Measurements from ENCODE around the gene SLC66A2.

SLC66A2 gene

DNA sequence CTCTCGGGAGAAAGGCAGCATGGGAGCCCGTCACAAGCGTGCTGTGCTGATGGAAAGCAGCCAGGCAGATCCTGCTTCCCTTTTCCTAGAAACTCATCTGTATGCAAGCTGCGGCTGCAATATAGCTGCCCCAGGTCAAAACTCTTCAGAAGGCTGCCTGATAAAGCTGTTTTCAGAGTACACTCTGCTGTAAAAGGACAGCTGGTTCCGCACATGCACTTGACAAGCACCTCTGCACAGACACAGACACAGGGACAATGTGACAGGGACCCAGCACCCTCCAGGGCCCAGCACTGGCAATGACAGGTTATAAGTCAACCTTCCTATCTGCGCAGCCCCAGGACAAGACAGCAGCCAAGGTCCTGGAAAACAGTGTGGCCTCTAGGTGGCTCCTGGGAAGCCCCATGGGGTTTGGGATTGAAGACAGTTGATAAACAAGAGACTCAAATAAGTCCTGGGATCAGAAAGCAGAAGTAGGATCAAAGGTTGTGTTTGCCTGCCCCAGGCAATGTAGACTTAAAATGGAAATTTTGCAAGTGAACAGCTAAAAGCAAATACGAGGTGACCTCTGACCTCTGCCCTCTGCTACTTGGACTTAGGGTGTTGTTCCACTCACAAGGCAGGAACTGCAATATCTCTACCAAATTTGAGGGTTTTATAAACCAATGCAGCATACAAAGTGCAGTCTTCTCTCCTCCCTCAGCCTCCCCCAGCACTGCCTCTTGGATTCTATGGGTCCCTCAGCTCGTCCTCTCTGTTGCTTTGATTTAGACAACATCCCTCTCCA, 16.9 kb downstream of the SLC66A2 start:
- Histone ChIP-seq H3K36me3 (ENCODE audit: control insufficient read depth, insufficient read depth, low read length) (no peaks in the 10 kb centered on the region), H3K9ac (ENCODE audit: low read depth, low read length) (no peak overlapping the region), H3K9me3 (ENCODE audit: control insufficient read depth, insufficient read depth, low read length) (peaks cover 18% of the 10 kb centered on the region), H3K27me3 (ENCODE audit: control insufficient read depth, insufficient read depth, low read length) (no peaks in the 10 kb centered on the region), H3K4me3 (ENCODE audit: low read depth, low read length) (no peak overlapping the region), H3K27ac (ENCODE audit: low read depth, low read length) (no peak overlapping the region), H3K4me1 (ENCODE audit: control insufficient read depth, insufficient read depth, low read length) (no peaks in the 10 kb centered on the region)

DNA sequence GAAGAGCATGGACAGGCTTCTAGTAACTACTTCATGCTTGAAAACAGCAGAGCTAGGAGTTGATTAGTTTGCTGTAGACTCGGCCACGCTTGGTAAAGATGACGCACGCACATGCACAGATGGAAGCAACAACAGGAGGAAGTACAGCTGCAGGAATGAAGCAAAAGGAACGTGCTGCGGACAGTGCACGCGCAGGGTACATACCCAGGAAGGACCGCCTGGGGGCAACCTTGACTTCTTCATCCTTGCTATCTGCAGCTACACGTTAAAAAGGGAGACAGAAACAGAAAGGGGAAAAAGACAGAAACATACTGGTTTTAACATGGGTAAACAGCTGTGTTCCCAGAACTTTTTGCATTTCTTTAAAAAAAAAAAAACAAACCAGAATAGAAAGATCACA, 17.7 kb downstream of the SLC66A2 start:
- H3K9ac ChIP-seq (ENCODE audit: low read depth, low read length) = no peak overlapping the region
- H3K27me3 ChIP-seq (ENCODE audit: control insufficient read depth, insufficient read depth, low read length) = no peaks in the 10 kb centered on the region
- H3K4me3 ChIP-seq (ENCODE audit: low read depth, low read length) = no peak overlapping the region
- H3K4me1 ChIP-seq (ENCODE audit: control insufficient read depth, insufficient read depth, low read length) = no peaks in the 10 kb centered on the region
- peaks cover 23% of the 10 kb centered on the region for H3K9me3 ChIP-seq (ENCODE audit: control insufficient read depth, insufficient read depth, low read length)
- no peaks in the 10 kb centered on the region for H3K36me3 ChIP-seq (ENCODE audit: control insufficient read depth, insufficient read depth, low read length)
- no peak overlapping the region for H3K27ac ChIP-seq (ENCODE audit: low read depth, low read length)

DNA sequence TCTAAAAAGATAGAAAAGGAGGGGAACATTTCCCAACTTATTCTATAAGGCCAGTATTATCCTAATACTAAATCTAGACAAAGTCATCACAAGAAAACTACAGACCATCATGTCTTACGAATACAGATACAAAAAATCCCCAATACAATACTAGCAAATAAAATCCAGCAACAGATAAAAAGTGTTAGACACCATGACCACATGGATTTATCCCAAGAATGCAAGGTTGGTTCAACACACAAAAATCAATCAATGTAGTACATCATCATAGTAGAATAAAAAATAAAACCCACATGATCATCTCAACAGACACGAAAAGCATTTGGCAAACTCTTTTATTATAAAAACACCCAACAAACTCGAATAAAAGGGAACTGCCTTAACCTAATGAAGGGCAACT, 18.5 kb downstream of the SLC66A2 start:
- no peaks in the 10 kb centered on the region for H3K36me3 ChIP-seq (ENCODE audit: control insufficient read depth, insufficient read depth, low read length)
- H3K27ac ChIP-seq (ENCODE audit: low read depth, low read length) = no peak overlapping the region
- no peak overlapping the region for H3K9ac ChIP-seq (ENCODE audit: low read depth, low read length)
- H3K4me3 ChIP-seq (ENCODE audit: low read depth, low read length) = no peak overlapping the region
- H3K4me1 ChIP-seq (ENCODE audit: control insufficient read depth, insufficient read depth, low read length) = no peaks in the 10 kb centered on the region
- peaks cover 23% of the 10 kb centered on the region for H3K9me3 ChIP-seq (ENCODE audit: control insufficient read depth, insufficient read depth, low read length)
- no peaks in the 10 kb centered on the region for H3K27me3 ChIP-seq (ENCODE audit: control insufficient read depth, insufficient read depth, low read length)

DNA sequence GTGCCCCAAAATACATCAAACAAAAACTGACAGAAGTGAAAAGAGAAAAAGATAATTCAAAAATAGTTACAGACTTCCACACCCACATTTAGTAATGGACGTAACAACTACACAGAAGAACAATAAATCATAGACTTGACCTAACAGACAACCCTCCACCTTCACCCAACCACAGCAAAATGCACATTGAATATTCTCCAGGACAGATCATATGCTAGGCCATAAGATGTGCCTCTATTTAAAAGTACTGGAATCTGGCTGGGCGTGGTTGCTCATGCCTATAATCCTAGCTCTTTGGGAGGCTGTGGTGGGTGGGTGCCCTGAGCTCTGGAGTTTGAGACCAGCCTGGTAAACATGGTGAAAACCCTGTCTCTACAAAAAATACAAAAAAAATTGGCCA, 20.0 kb downstream of the SLC66A2 start:
- Histone ChIP-seq H3K9me3 (ENCODE audit: control insufficient read depth, insufficient read depth, low read length) (peaks cover 23% of the 10 kb centered on the region), H3K4me3 (ENCODE audit: low read depth, low read length) (no peak overlapping the region), H3K36me3 (ENCODE audit: control insufficient read depth, insufficient read depth, low read length) (no peaks in the 10 kb centered on the region), H3K9ac (ENCODE audit: low read depth, low read length) (no peak overlapping the region), H3K4me1 (ENCODE audit: control insufficient read depth, insufficient read depth, low read length) (0 out of 2 replicates have a peak, but pooled peaks cover 2% of the 10 kb centered on the region), H3K27me3 (ENCODE audit: control insufficient read depth, insufficient read depth, low read length) (no peaks in the 10 kb centered on the region), H3K27ac (ENCODE audit: low read depth, low read length) (no peak overlapping the region)

DNA sequence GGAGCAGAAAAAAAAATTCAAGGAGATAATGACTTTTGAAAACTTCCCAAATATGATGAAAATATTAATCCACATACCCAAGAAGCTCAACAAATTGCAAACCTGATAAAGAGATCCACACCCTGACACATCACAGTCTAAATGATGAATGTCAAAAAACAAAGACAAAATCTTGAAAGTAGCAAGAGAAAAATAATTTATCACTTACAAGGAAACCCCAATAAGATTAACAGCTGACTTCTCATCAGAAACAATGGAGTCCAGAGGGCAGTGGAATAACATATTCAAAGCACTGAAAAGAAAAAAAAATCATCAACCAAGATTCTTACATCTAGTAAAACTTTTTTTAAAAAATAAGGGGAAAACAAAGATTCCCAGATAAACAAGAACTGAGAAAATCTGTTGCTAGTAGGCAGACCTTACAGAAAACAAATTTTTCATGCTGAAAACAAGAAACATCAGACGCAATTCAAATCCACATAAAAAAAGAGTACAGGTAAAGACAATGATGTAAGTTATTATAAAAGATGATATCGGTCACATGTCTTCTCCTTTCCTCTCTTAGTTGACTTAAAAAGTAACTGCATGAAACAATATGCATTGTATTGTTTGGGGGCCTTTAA, 21.3 kb downstream of the SLC66A2 start:
- Histone ChIP-seq H3K4me3 (ENCODE audit: low read depth, low read length) (no peak overlapping the region), H3K9me3 (ENCODE audit: control insufficient read depth, insufficient read depth, low read length) (peaks cover 23% of the 10 kb centered on the region), H3K27ac (ENCODE audit: low read depth, low read length) (no peak overlapping the region), H3K9ac (ENCODE audit: low read depth, low read length) (no peak overlapping the region), H3K4me1 (ENCODE audit: control insufficient read depth, insufficient read depth, low read length) (0 out of 2 replicates have a peak, but pooled peaks cover 6% of the 10 kb centered on the region), H3K27me3 (ENCODE audit: control insufficient read depth, insufficient read depth, low read length) (no peaks in the 10 kb centered on the region), H3K36me3 (ENCODE audit: control insufficient read depth, insufficient read depth, low read length) (no peaks in the 10 kb centered on the region)

DNA sequence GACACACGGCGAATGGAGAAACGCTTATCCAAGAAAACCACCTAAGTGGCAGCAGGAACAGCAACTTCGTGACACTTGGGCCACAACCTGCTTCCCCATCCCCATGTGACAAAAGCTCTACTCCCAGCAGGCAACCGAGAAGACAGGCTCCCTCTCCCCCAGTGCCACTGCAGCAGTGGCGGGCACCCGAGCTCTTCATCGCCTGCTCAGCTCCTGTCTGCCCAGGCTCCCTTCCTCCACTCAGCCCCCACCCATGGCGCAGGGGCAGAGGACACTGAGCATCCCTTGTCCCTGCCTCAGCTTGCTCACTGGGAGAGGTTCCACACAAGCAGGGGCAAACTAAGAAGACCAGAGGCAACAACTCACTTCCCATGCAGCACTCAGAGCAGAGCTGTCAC, 22.9 kb downstream of the SLC66A2 start:
- H3K9me3 ChIP-seq (ENCODE audit: control insufficient read depth, insufficient read depth, low read length) = peaks cover 23% of the 10 kb centered on the region
- H3K4me3 ChIP-seq (ENCODE audit: low read depth, low read length) = no peak overlapping the region
- H3K4me1 ChIP-seq (ENCODE audit: control insufficient read depth, insufficient read depth, low read length) = 0 out of 2 replicates have a peak, but pooled peaks cover 6% of the 10 kb centered on the region
- no peak overlapping the region for H3K9ac ChIP-seq (ENCODE audit: low read depth, low read length)
- no peak overlapping the region for H3K27ac ChIP-seq (ENCODE audit: low read depth, low read length)
- H3K36me3 ChIP-seq (ENCODE audit: control insufficient read depth, insufficient read depth, low read length) = no peaks in the 10 kb centered on the region
- H3K27me3 ChIP-seq (ENCODE audit: control insufficient read depth, insufficient read depth, low read length) = no peaks in the 10 kb centered on the region

DNA sequence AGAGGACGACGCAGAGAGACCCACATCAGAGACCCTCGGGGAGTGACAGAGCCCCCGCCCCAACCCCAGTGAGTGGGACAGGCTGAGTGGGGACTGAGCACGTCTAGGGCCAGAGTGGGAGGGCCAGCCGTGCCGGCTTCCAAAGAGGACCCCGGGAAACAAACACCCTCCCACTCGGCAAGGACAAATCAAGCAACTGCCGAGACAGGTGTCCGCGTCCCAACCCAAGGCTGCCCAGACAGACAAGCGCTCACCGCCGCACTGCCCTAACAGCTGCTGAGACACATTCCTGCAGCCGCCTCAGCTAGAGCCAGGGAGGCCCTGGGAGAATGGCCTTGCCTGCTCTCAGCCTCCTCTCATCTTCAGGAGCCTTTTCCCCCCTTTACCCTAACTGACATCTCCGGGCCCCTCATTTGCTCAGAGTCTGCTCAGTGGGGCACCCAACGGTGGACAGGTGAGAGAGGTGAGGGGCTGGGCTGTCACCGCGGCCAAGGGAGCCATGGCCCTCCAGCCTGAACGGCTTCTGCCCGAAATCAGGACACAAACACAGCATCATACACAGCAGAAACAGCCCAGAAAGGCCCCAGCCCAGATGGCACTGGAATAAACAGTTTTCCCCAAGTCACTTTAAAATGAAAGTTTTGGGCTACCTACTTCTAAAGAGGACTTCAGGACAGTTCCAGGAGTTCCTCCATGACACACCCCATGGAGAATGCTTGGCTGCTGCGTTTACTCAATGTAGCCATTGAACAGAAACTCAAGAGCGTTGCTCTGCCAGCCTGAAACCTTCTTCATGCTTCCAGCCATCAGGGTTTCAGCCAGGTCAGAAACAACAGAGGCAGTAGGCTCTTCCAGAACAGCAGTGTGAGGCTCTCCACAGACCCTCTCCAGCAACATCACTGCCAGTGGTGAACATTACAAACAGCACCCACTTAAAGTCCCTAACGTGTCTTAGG, 23.6 kb downstream of the SLC66A2 start:
- Histone ChIP-seq H3K27me3 (ENCODE audit: control insufficient read depth, insufficient read depth, low read length) (no peaks in the 10 kb centered on the region), H3K27ac (ENCODE audit: low read depth, low read length) (no peak overlapping the region), H3K9ac (ENCODE audit: low read depth, low read length) (no peak overlapping the region), H3K36me3 (ENCODE audit: control insufficient read depth, insufficient read depth, low read length) (no peaks in the 10 kb centered on the region), H3K4me1 (ENCODE audit: control insufficient read depth, insufficient read depth, low read length) (0 out of 2 replicates have a peak, but pooled peaks cover 6% of the 10 kb centered on the region), H3K4me3 (ENCODE audit: low read depth, low read length) (no peak overlapping the region), H3K9me3 (ENCODE audit: control insufficient read depth, insufficient read depth, low read length) (peaks cover 22% of the 10 kb centered on the region)

DNA sequence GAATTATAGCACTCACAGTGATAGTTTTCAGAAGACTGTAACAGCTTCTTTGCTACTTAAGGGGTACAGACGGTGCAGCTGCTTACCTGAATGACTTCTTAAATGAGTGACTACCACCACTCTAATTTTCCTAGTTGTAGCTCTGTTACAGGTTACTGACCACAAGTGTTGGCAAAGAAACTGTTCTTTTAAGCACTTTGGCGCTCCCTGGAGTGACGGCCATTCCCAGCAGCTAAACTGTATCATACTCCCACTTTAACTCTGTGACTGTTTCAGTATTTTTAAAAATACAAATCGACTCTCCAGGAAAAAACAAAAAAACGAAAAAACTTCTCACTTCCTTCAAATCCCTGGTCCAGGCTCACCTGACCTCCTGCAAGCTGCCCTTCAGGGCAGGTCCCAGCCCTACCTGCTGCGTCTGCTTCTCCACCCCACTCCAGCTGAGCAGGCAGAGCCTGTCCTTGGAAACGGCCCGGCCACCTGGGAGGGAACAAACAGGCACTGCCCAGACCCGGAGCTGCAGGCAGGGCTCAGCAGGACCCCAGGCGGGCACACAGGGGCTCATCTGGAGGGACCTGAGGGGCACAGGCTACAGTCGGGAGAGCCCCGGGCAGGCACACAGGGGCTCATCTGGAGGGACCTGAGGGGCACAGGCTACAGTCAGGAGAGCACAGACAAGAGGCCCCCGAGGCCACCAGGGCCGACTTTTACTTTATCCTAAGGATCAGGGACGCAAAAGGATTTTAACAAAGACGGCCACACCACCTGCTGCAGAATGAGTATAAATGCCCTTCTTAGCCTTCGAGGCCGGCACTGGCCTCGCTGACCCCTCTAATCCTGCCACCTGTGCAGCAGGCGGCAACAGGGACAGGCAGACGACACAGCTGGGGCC, 24.5 kb downstream of the SLC66A2 start:
- no peaks in the 10 kb centered on the region for H3K36me3 ChIP-seq (ENCODE audit: control insufficient read depth, insufficient read depth, low read length)
- no peak overlapping the region for H3K9ac ChIP-seq (ENCODE audit: low read depth, low read length)
- H3K4me3 ChIP-seq (ENCODE audit: low read depth, low read length) = no peak overlapping the region
- no peaks in the 10 kb centered on the region for H3K27me3 ChIP-seq (ENCODE audit: control insufficient read depth, insufficient read depth, low read length)
- no peak overlapping the region for H3K27ac ChIP-seq (ENCODE audit: low read depth, low read length)
- H3K9me3 ChIP-seq (ENCODE audit: control insufficient read depth, insufficient read depth, low read length) = peaks cover 19% of the 10 kb centered on the region
- H3K4me1 ChIP-seq (ENCODE audit: control insufficient read depth, insufficient read depth, low read length) = 0 out of 2 replicates have a peak, but pooled peaks cover 6% of the 10 kb centered on the region

DNA sequence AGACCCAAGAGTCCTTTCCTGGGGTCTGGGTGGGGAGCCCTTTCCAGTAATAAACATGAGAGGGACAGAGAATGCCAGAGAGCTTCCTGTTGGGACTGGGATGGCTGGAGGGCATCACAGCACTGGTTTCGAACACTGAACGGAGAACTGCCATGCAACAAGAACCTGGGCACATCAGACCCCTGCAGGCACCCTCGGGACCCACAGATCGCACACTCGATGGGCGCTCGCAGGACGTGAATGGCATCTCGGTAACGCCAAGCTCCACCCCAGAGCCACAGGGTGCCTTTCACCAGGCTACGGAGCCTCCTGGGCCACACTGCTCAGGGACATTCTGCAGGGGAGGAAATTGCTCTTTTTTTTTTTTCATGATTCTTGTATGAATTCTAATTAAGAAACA, 25.1 kb downstream of the SLC66A2 start:
- no peaks in the 10 kb centered on the region for H3K27me3 ChIP-seq (ENCODE audit: control insufficient read depth, insufficient read depth, low read length)
- no peak overlapping the region for H3K27ac ChIP-seq (ENCODE audit: low read depth, low read length)
- H3K9me3 ChIP-seq (ENCODE audit: control insufficient read depth, insufficient read depth, low read length) = peaks cover 17% of the 10 kb centered on the region
- no peaks in the 10 kb centered on the region for H3K36me3 ChIP-seq (ENCODE audit: control insufficient read depth, insufficient read depth, low read length)
- no peak overlapping the region for H3K9ac ChIP-seq (ENCODE audit: low read depth, low read length)
- H3K4me1 ChIP-seq (ENCODE audit: control insufficient read depth, insufficient read depth, low read length) = 0 out of 2 replicates have a peak, but pooled peaks cover 6% of the 10 kb centered on the region
- H3K4me3 ChIP-seq (ENCODE audit: low read depth, low read length) = no peak overlapping the region

All from HUES48 (cell line).